H1 (cell line): ENCODE results near the gene FBXL17. TPM values are rescaled to one million over a fixed set of nuclear protein-coding genes. Genes with fewer than 3 reads are reported as not detected.

Experiments used
- EGR1 ChIP-seq: IDR thresholded peaks from 2 replicates; pipeline ENCODE4 v1.6.1; 2011; ENCODE audit warnings: low read depth, low read length, borderline replicate concordance
- SRF ChIP-seq: IDR thresholded peaks from 2 replicates; pipeline ENCODE4 v1.6.1; 2011; ENCODE audit warnings: mild to moderate bottlenecking, low read depth, low read length, moderate library complexity
- polyA plus RNA-seq, 7 experiments: library from polyadenylated mRNA; depleted of rRNA in 3 of 7; stranded (reverse) in 5 of 7; unstranded in 2 of 7; fragments of >200 nt in 5 of 7; fragments of 200-250 nt in 2 of 7; gene quantifications; 1 replicate in 5 of 7; 2 replicates in 1 of 7; 4 replicates in 1 of 7; pipeline versions ENCODE4 v1.2.1 to v1.2.3, GENCODE V29; 2011 to 2013; ENCODE audit warnings: missing spikeins in 2 of 7, mixed read lengths in 2 of 7
- total RNA-seq: library from RNA; stranded (reverse); fragmentation: NEBNext Ultra II Directional; extraction: Animal tissue kit (Norgen Biotek cat#: 25700); gene quantifications from 2 replicates; pipeline ENCODE4 v1.2.1, GENCODE V29; 2021

The FBXL17 gene
- total and polyA plus RNA-seq, 2 of the 8 experiments (the other 6 are each of a cell fraction or from before 2014, with no cell fraction given), result 0.35 to 4.3 TPM

GRCh38 chr5:108280960-108281569, 100.8 kb downstream of the FBXL17 start (continued):
- no peak for TF ChIP-seq SRF
- no peak for TF ChIP-seq EGR1
